Prostate gland (tissue), 2 donors: Measurements from ENCODE around the gene GFM1.

Experiments
- POLR2A ChIP-seq: fragments of 450-650 bp; IDR thresholded peaks from one replicate; pipeline ENCODE4 v1.6.1; 2016; ENCODE audit warnings: antibody characterized with exemption, mild to moderate bottlenecking
- POLR2AphosphoS5 ChIP-seq: sonication (generic); formaldehyde crosslinking; IDR thresholded peaks from one replicate; pipeline ENCODE4 v1.6.1; 2017; ENCODE audit warnings: antibody characterized with exemption
- TF ChIP-seq, protein P1 (sequence below), 4 experiments: fragments of 200-600 bp in 2 of 4; fragments of 450-650 bp in 2 of 4; sonication (generic) in 2 of 4; IDR thresholded peaks; 1 replicate in 3 of 4; 2 replicates in 1 of 4; pipeline ENCODE4 v1.5.1; 2016 to 2019; ENCODE audit warnings: antibody characterized with exemption in 4 of 4, mild to moderate bottlenecking in 2 of 4, moderate library complexity in 2 of 4

- no peak for TF ChIP-seq POLR2A
- TF ChIP-seq, protein P1, sequence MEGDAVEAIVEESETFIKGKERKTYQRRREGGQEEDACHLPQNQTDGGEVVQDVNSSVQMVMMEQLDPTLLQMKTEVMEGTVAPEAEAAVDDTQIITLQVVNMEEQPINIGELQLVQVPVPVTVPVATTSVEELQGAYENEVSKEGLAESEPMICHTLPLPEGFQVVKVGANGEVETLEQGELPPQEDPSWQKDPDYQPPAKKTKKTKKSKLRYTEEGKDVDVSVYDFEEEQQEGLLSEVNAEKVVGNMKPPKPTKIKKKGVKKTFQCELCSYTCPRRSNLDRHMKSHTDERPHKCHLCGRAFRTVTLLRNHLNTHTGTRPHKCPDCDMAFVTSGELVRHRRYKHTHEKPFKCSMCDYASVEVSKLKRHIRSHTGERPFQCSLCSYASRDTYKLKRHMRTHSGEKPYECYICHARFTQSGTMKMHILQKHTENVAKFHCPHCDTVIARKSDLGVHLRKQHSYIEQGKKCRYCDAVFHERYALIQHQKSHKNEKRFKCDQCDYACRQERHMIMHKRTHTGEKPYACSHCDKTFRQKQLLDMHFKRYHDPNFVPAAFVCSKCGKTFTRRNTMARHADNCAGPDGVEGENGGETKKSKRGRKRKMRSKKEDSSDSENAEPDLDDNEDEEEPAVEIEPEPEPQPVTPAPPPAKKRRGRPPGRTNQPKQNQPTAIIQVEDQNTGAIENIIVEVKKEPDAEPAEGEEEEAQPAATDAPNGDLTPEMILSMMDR (IDR thresholded peaks at IDR 0.05) = no peak
- no peak for TF ChIP-seq POLR2AphosphoS5
Observed at GRCh38 chr3:158640646-158641045, 3.7 kb upstream of the GFM1 start.
